NCI-H774 (cell line): ENCODE measurements around the gene GPR176.

Experiments used
- DNase-seq: peaks from one replicate; lab custom pipeline; 2025; lab: John Stamatoyannopoulos, UW

GPR176 gene

GRCh38 chr15:39783244-39783820 is 136.7 kb downstream of the GPR176 start:
- DNase-seq: no peak

- DNase-seq: peak; percentile 93
Observed at GRCh38 chr15:39782441-39783138, 137.5 kb downstream of the GPR176 start, which contains the start of gene FSIP1. Gene FSIP1, minus strand, starts transcription at chr15:39782841. Its CDS starts 6,317 bp downstream, at chr15:39776524.

- no peak for DNase-seq
Observed at GRCh38 chr15:39781967-39782302, 138.1 kb downstream of the GPR176 start.

GRCh38 chr15:39781147-39781966 is 138.7 kb downstream of the GPR176 start:
- DNase-seq: no peak

DNA sequence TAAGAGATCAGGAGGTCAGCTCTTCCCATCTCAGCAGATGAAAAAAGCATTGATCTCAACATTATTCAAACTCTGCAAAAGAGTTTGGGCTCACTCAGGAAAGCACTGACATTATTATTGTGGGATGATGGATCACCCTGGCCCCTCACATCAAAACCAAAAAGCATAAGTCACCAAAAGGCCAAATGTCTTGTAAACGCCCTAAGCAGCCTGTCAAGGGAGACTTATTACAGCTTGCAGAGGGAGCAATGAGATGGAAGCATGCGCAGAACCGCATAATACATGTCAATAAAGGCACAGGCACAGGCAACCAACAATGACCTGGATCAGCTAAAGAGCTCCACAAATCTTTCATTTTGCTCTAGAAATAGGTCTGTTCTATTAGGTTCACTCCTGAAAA is 142.0 kb downstream of the GPR176 start:
- no peak for DNase-seq

DNA sequence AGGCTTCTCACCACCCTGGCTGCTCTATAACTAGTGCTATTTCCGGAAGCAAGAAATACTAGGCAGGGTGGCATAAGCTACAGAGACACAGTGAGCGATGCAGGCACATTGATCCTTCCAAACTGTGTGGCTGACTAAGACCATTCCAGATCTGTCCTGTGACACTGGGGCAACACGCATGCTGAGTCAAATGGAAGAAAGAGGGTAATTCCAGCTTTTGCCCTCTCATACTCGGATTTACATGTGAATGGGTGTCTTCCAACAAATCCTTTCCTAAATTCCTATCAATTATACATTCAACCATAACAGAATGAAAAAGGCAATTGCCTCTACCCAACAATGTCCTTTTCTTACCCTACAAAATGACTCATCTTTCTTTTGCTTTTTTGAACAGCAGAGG is 142.6 kb downstream of the GPR176 start:
- DNase-seq: no peak

GRCh38 chr15:39776068-39776467 is 144.0 kb downstream of the GPR176 start:
- DNase-seq: no peak

GRCh38 chr15:39774688-39775267 is 145.3 kb downstream of the GPR176 start:
- no peak for DNase-seq

DNA sequence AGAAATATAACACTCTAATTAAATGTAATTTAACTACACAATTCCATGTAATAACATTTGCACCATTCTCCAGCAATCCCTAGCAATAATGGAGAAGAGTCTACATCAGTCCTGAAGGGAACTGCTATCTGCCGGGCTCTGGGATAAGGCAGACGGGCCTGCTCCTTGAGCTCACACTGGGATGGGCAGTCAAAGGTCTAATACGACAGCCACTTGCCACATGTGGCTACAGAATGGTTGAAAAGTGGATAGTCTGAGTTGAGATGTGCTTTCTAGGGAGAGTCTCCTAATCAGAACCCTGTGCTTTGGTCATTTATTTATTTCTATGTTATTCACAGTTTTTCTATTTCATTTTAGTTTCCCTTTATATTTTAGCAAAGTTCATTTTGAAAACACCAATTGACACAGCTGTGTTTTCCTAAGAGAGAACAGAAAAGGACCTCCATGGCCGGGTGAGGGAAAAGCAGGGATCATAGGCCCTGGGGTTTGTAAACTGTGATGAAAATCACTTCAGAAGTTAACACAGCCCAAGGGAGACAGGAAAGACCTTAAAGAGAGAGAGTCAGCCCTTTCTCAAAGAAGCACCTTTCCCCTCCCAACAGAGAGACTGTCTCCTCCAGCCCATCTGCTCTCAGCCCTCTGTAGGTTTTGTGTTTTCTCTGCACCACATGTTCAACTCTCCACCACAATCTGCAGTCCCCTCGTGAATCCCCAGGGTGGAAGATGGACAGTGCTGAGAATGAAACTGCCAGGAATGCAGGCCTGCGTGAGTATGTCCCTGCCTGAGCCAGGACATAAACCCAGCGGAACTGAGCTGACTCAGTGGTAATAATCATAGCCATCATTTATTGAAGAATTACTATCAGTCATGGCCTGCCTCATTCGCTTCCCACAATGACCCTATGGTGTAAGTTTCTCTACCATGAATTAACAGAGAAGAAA is 149.0 kb downstream of the GPR176 start:
- DNase-seq: no peak

DNA sequence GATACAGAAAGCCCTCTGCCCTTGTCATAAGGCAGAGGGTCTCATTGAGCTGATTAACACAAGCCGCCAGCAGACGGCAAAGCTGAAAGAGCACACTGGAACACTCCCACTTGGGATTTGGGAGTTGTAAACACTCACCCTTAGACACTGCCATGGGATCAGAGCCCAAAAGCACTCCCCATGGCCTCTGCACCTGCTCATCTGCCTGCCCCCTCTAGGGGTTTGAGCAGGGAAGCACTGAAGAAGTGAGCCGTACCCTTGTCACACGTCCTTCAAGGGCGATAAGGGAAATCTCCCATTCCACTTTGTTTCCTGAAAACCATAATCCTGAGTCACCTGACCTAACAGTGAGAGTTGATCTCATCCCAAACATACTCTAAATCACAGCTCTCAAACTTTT is 152.1 kb downstream of the GPR176 start:
- DNase-seq: no peak

DNA sequence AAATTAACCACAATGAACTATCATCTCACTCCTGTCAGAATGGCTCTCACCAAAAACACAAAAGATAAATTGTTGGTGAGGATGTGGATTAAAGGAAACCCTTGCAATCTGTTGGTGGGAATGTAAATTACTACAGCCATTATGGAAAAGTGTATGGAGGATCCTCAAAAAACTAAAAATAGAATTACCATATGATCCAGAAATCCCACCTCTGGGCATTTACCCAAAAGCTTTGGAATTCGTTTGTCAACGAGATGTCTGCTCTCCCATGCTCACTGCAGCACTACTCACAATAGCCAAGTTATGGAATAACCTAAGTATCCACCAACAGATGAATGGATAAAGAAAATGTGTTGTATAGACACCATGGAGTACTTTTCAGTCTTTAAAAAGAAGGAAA is 159.1 kb downstream of the GPR176 start:
- DNase-seq: no peak

- DNase-seq: peak; percentile 39
Observed at GRCh38 chr15:39756806-39757522, 163.1 kb downstream of the GPR176 start.

GRCh38 chr15:39752991-39753390 is 167.1 kb downstream of the GPR176 start:
- DNase-seq: no peak

GRCh38 chr15:39752246-39752645 is 167.8 kb downstream of the GPR176 start:
- no peak for DNase-seq
